NCI-H1436 treated with DMSO at 0.1 percent for 48 hours (cell line): ENCODE results near the gene SLC36A2.

Experiments
- DNase-seq: peaks from one replicate; lab custom pipeline; 2025; lab: John Stamatoyannopoulos, UW

Gene SLC36A2

DNA sequence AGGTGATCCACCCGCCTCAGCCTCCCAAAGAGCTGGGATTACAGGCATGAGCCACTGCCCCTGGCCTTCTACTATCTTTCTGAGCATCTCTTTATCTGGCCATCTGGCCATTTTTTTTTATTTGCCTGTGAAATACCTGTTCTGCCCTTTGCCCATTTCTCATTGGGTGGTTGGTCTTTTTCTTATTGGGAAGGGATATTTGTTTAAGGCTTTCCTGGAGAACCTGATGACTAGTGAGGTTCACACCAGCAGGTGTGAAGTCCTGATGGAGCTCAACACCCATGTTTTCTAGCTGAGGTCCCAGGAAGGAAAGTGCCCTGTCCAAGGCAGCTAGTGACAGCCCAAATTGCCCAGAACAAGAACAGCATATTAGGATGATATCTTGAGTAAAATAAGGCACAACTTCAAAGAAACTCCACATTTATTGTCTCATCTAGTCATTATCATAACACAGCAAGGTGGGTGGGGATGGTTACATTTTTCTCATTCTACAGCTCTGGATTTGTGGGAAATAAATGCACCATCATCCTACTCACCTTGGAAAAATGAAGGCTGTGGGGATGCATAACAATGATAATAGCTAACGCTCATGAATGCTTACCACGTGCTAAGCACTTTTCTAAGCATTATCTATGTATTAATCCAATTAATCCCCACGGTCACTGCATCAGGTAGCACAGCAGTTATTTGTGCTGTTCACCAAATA lies 64.1 kb downstream of the SLC36A2 start:
- no peak for DNase-seq

DNA sequence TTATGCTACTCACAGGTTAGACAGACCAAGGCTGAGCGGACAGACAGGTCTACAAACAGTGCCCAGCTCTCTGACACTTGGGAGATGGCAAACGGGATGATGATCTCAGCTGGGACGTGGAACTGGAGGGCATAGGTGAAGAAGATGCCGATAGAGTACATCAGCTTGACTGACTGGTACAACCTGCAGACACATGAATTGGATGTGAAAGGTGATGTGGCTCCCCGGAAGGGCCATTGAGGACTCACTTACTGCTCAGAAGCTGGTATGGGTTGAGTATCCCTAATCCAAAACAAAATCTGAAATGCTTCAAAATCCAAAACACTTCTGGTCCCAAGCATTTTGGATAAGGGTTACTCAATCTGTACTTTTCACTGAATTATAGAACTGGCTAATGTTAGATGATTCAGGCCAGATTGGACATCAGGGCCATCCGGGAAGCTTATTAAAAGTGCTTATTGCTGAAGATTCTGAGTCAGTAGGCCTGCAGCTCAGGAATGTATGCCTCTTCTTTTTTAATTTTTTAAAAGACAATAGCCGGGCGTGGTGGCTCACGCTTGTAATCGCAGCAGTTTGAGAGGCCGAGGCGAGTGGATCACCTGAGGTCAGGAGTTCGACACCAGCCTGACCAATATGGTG lies 66.2 kb downstream of the SLC36A2 start:
- DNase-seq: no peak

DNA sequence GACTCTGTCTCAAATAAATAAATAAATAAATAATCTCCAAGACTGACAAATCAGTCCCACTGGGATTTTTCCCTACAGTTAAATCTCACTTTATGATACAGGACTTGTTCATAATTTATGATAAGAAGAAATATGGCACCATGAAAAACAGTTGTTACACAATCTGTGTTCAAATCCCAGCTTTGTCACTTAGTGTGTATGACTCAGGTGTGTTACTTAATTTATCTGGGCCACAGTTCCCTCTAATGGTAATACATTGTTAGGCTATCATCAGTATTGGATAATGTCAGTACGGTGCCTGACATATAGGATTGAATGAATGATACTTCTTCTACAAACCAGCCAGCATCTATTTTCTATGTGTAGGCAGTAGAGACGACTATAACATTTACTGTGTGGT lies 66.9 kb downstream of the SLC36A2 start:
- no peak for DNase-seq

DNA sequence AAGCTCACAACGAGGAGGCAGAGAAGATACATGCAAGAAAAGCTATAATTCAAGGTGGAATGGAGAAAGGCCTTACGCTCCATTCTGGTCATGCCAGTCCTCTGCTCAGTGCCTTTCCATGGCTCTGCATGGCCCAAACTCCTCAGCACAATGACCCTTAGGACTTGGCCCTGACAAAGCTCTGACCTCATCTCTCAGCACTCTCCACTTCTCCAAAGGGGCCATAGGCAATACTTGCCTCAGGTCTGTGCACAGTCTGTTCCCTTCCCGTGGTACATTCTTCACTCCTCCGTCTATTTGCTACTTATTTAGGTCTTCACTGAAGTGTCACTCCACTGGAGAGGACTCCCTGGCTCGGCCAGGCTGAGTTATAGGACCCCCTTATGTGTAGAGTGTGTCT lies 68.5 kb downstream of the SLC36A2 start:
- no peak for DNase-seq

DNA sequence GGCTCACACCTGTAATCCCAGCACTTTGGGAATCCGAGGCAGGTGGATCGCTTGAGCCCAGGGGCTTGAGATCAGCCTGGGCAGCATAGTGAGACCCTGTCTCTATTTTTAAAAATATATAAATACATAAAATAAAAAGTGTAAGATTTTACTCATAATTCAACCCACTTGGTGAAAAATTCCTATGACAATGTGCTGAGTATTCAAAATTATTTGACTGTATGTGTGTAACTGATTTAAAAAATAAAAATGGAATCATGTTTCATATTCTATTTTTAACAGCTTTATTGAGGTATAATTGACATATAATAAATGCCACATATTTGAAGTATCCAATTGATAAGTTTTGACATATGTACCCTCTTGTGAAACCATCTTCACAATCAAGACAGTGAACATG lies 71.6 kb downstream of the SLC36A2 start:
- no peak for DNase-seq

DNA sequence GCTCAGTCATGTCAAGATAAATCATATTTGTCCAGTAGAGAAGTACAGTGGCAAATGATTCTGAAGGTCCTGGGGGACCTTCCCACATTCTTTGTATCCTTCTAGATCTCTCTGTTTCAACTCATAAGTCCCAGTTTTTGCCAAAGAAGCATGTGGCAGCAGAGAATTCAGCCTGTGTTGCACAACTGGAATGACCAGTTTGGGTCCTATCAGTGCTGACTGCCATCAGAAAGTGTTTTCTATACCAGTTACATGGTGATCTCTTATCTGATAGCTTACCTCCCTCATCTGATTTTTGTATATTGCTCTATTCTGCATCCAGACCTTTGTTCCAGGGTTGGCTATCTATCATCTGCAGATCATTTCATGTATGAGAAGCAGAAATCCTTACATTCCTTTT lies 72.7 kb downstream of the SLC36A2 start:
- DNase-seq: no peak

DNA sequence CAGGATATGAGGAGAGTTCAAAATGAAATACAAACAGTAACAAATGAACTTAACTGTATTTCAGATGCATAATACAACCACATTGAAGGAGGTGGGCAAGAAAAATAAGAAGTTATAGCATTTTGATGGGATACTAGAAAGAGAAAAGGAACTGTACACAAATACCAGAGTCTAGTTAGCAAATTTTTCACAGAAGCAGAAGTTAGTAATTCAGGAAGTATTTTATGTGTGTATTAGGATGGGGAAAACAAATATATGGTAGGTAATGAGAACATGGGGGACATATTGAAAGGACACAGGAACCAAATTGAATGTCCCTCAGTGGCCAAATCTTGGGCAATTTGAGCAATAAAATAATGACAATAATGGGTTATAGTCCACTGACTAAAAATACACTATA lies 76.0 kb downstream of the SLC36A2 start:
- no peak for DNase-seq

DNA sequence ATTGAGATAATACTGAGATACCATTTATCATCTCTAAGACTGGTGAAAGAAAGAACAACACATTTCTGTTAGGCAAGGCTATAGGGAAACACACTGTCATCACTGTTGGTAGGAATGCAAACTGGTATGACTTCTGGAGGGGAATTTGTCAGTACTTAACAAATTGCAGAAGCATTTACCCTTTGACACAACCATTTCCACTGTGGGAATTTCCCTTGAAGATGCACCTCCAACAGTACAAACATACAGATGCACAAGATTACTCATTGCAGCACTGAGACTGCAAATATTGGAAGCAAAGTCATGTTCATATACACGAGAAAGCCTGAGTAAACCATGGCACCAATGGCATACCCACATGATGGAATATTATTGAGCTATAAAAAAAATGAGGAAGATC lies 76.8 kb downstream of the SLC36A2 start:
- DNase-seq: no peak

DNA sequence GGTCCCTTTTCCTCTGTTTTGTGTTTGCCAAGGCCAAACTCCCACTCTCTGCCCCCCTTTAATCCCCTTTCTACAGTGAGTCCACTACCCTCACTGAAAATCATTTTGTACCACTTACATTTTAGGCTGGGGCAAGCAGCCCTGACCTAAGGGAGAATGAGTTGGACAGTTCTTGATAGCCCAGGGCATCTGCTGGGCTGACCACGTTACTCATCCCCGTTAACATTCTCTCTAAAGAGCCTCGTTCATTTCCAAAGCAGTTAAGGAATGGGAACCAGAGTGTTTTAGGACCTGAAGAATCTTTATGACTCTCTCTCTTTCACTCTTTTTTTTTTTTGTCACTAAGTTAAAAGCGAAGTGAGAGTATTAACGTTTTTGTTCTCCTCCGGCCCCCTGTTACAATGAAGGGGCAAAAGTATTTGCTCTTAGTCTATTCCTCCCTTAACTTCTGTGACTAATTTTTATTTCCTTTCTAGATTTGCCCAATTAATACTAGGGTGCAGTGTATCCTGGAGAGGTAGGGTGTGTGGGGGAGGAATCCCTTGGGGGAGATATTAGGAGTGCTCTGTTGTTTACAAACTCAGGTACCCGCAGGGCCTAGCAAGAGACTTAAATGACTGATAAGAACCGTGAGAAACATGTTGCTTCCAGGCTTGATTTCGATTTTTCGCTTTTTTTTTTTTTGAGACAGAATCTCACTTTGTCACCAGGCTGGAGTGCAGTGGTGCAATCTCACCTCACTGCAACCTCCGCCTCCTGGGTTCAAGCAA lies 79.7 kb downstream of the SLC36A2 start:
- DNase-seq: no peak
